Measurements from ENCODE around the gene TAF3.

Gene TAF3

DNA sequence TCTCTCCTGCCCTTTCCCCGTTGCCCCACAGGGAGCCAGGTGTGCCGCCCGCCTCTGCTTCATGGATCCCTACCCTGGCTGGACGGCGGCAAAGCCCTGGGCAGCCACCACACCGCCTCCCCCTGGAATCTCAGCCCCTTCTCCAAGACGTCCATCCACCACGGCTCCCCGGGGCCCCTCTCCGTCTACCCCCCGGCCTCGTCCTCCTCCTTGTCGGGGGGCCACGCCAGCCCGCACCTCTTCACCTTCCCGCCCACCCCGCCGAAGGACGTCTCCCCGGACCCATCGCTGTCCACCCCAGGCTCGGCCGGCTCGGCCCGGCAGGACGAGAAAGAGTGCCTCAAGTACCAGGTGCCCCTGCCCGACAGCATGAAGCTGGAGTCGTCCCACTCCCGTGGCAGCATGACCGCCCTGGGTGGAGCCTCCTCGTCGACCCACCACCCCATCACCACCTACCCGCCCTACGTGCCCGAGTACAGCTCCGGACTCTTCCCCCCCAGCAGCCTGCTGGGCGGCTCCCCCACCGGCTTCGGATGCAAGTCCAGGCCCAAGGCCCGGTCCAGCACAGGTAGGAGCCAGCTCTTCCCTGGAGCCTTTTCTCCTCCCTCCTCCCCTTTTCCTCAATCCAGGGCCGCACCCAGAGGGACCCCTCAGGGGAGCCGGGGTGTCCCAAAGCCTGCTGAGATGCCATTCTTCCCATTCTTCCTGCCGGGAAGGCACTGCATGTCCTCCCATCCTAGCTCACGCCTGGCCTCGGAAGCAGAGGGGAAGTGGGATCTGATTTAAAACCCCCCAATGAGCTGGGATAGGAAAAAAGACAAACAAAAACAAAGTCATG lies 240.2 kb downstream of the TAF3 start:
- no peak for DNase-seq (ENCODE audit: low read depth in 2 of 2)

DNA sequence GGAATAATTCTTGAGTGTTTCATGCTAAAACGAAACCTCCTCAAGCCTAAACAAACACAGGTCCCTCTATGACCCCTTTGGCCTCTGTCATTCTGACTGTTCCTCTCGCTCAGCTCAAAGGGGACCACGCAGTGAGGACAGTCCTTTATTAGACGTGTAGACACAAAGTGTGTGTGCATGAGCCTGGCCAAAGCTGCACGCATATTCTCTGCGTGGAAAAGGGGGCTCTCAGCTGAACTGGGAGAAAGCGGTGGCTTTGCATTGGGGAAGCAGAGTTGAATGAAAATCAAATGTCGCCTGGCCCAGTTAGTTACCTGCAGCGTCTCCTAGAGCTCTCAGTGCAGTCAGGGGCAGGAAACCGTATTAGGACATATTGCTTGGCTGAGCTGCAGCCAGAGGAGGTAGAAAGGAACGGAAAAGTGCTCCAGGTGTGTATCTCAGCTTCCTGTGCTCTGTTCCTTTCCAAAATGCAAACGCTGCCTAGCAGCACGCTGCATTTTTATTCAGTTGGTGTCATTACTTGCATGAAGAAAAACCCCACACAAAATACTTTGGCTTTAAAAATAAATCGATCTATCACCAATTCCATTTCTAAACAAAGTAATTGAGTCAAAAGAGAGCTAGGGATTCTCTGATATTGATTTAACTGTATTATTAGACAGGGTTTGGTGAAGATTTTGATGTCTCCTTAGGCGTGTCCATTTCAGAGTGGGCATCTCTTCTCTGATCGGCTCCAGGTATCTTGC lies 241.1 kb downstream of the TAF3 start:
- no peak for DNase-seq (ENCODE audit: low read depth in 2 of 2)

GRCh38 chr10:8060010-8060703 lies 241.9 kb downstream of the TAF3 start:
- DNase-seq (ENCODE audit: low read depth in 2 of 2) = no peak

DNA sequence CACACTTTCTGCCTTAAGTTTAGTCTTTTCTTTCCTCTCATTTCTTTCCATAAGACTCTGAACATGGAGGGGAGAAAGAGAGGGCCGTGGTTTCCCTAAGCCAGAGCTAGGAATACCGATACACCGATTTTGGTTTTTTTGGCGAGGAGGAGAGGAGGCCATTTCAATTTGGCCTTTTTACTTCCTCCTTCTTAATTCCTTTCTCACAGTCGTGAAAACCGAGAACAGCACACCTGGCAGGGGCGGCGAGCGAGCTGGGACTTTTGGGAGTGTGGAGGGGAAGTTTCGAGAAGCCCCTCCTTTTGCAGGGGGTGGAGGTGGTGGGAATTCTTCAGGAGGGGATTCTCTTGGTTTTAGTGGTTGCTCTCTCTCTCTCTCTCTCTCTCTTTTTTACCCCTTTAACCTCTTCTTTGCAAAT lies 242.4 kb downstream of the TAF3 start:
- DNase-seq (ENCODE audit: low read depth in 2 of 2) = no peak

- no peak for DNase-seq (ENCODE audit: low read depth in 2 of 2)
These were observed 243.2 kb downstream of the TAF3 start for GRCh38 chr10:8061274-8062211.

- DNase-seq (ENCODE audit: low read depth in 2 of 2) = no peak
These were observed 245.0 kb downstream of the TAF3 start for GRCh38 chr10:8063128-8063908.

- no peak for DNase-seq (ENCODE audit: low read depth in 2 of 2)
These were observed 245.6 kb downstream of the TAF3 start for GRCh38 chr10:8063935-8064334.

GRCh38 chr10:8064436-8064835 lies 246.1 kb downstream of the TAF3 start:
- no peak for DNase-seq (ENCODE audit: low read depth in 2 of 2)

DNA sequence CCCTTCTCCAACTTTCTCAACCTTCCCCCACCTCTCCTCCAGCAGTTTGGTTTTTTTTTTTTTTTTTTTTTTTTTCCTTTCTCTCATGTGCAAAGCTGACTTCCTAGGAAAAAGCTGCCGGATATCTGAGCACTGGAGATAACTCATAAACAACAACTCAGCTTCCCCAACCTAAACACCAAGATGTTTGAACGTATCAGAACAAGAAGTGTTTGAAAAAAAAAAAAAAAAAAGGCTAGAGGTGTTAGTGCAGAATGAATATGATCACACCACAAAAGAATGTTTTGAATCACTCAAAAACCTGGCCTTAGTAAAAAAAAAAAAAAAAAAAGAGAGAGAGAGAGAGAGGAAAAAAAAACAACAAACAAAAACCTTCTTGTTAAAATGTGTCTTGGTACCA lies 247.3 kb downstream of the TAF3 start:
- DNase-seq (ENCODE audit: low read depth in 2 of 2) = no peak

GRCh38 chr10:8066124-8066523 lies 247.8 kb downstream of the TAF3 start:
- no peak for DNase-seq (ENCODE audit: low read depth in 2 of 2)
